Urinary bladder (tissue), 4 donors: Measurements from ENCODE around the gene NAA38. TPM values are rescaled to one million over a fixed set of nuclear protein-coding genes. Genes with fewer than 3 reads are reported as not detected.
"Not testable (repeated sequence)": the region's sequence is repeated elsewhere in the genome, so short reads cannot be mapped to it uniquely, and the experiment has no call there.

Experiments used
- DNase-seq: peaks from one replicate; pipeline ENCODE4 v3.0.0-alpha.2; 2015; ENCODE audit errors: extremely low spot score
- H3K27ac ChIP-seq: one replicate; pipeline ENCODE4 v1.5.1; 2013; ENCODE audit warnings: low read depth, mild to moderate bottlenecking, moderate library complexity
- H3K36me3 ChIP-seq: one replicate; pipeline ENCODE4 v1.6.1; 2013; ENCODE audit warnings: mild to moderate bottlenecking, moderate library complexity; ENCODE audit not compliant: insufficient read depth
- H3K4me1 ChIP-seq: one replicate; pipeline ENCODE4 v1.6.1; 2013; ENCODE audit warnings: mild to moderate bottlenecking, moderate library complexity; ENCODE audit not compliant: insufficient read depth
- H3K4me3 ChIP-seq: one replicate; pipeline ENCODE4 v1.5.1; 2013; ENCODE audit warnings: low read depth, low read length
- WGBS: extraction: QIAGEN DNeasy Blood & Tissue Kit; methylation state at CpG from one replicate; pipeline ENCODE4 v1.1.7; 2013; 5-methylcytosine and 5-hydroxymethylcytosine counted together
- polyA plus RNA-seq: library from polyadenylated mRNA; stranded (reverse); fragments of 200-250 nt; gene quantifications from one replicate; pipeline ENCODE4 v1.2.3, GENCODE V29; 2013
- total RNA-seq: library from RNA; depleted of rRNA; stranded (reverse); fragments of >200 nt; gene quantifications from one replicate; pipeline ENCODE4 v1.2.3, GENCODE V29; 2014
- donor health status: healthy with polysubstance abuse.
- donor health status: healthy.

NAA38 gene
- total and polyA plus RNA-seq, 2 donors, result 44.4 to 110 TPM

GRCh38 chr17:7822126-7822525, 35.2 kb downstream of the NAA38 start:
- WGBS, result 78% methylated on average over 14 of the region's 14 CpGs
- H3K36me3 ChIP-seq, result no peaks in the 10 kb centered on the region
- H3K4me1 ChIP-seq, result no peaks in the 10 kb centered on the region
- no peak overlapping the region for H3K4me3 ChIP-seq
- no peak overlapping the region for H3K27ac ChIP-seq
- DNase-seq, result no peak

GRCh38 chr17:7820231-7820630, 37.1 kb downstream of the NAA38 start:
- Histone ChIP-seq H3K4me3 (no peak overlapping the region), H3K4me1 (no peaks in the 10 kb centered on the region), H3K27ac (no peak overlapping the region), H3K36me3 (no peaks in the 10 kb centered on the region)
- DNase-seq, result no peak
- WGBS, result 84% methylated on average over 5 of the region's 5 CpGs

GRCh38 chr17:7818746-7819645, 38.4 kb downstream of the NAA38 start:
- no peak overlapping the region for H3K27ac ChIP-seq
- 85% methylated on average over 27 of the region's 27 CpGs for WGBS
- no peak overlapping the region for H3K4me3 ChIP-seq
- no peaks in the 10 kb centered on the region for H3K36me3 ChIP-seq
- DNase-seq, result no peak
- H3K4me1 ChIP-seq, result no peaks in the 10 kb centered on the region

GRCh38 chr17:7818026-7818425, 39.3 kb downstream of the NAA38 start:
- H3K4me1 ChIP-seq, result no peaks in the 10 kb centered on the region
- H3K27ac ChIP-seq, result no peak overlapping the region
- H3K36me3 ChIP-seq, result no peaks in the 10 kb centered on the region
- no peak for DNase-seq
- H3K4me3 ChIP-seq, result no peak overlapping the region
- WGBS, result 87% methylated on average over 10 of the region's 10 CpGs

- no peak for DNase-seq
- Histone ChIP-seq H3K27ac (no peak overlapping the region), H3K36me3 (no peaks in the 10 kb centered on the region), H3K4me1 (no peaks in the 10 kb centered on the region), H3K4me3 (no peak overlapping the region)
- WGBS, result 84% methylated on average over 9 of the region's 9 CpGs
Observed at GRCh38 chr17:7817643-7817964, 39.8 kb downstream of the NAA38 start.

- H3K27ac ChIP-seq, result no peak overlapping the region
- WGBS, result 54% methylated on average over 10 of the region's 10 CpGs
- no peaks in the 10 kb centered on the region for H3K36me3 ChIP-seq
- DNase-seq, result no peak
- H3K4me1 ChIP-seq, result no peaks in the 10 kb centered on the region
- H3K4me3 ChIP-seq, result no peak overlapping the region
Observed at GRCh38 chr17:7816926-7817642, 40.3 kb downstream of the NAA38 start.

- Histone ChIP-seq H3K36me3 (no peaks in the 10 kb centered on the region), H3K4me1 (no peaks in the 10 kb centered on the region), H3K4me3 (no peak overlapping the region), H3K27ac (no peak overlapping the region)
- WGBS, result 93% methylated on average over 5 of the region's 5 CpGs
- DNase-seq, result no peak
Observed at GRCh38 chr17:7814969-7815368, 42.4 kb downstream of the NAA38 start.

GRCh38 chr17:7811251-7811650, 46.1 kb downstream of the NAA38 start:
- Histone ChIP-seq H3K4me1 (no peaks in the 10 kb centered on the region), H3K4me3 (no peak overlapping the region), H3K27ac (no peak overlapping the region), H3K36me3 (no peaks in the 10 kb centered on the region)
- no peak for DNase-seq
- WGBS, result 79% methylated on average over 3 of the region's 3 CpGs

GRCh38 chr17:7809791-7810343, 47.5 kb downstream of the NAA38 start:
- H3K4me3 ChIP-seq, DNase-seq, H3K27ac ChIP-seq, H3K36me3 ChIP-seq, H3K4me1 ChIP-seq: not testable (repeated sequence)
- 79% methylated on average over 9 of the region's 9 CpGs for WGBS

GRCh38 chr17:7809086-7809790, 48.1 kb downstream of the NAA38 start:
- DNase-seq, result no peak
- H3K4me3 ChIP-seq, result no peak overlapping the region
- H3K27ac ChIP-seq, result no peak overlapping the region
- no peaks in the 10 kb centered on the region for H3K36me3 ChIP-seq
- 55% methylated on average over 11 of the region's 11 CpGs for WGBS
- H3K4me1 ChIP-seq, result no peaks in the 10 kb centered on the region

GRCh38 chr17:7807206-7807605, 50.2 kb downstream of the NAA38 start:
- no peak overlapping the region for H3K27ac ChIP-seq
- no peak for DNase-seq
- H3K4me1 ChIP-seq, result no peaks in the 10 kb centered on the region
- H3K4me3 ChIP-seq, result no peak overlapping the region
- WGBS, result 83% methylated on average over 21 of the region's 21 CpGs
- no peaks in the 10 kb centered on the region for H3K36me3 ChIP-seq
